ENCODE measurements around the gene DGCR8. TPM values are rescaled to one million over a fixed set of nuclear protein-coding genes. Genes with fewer than 3 reads are reported as not detected.

The DGCR8 gene
- total and polyA plus RNA-seq, 5 donors from 2014 or later = 2.7 to 41.1 (median 5.1) TPM

DNA sequence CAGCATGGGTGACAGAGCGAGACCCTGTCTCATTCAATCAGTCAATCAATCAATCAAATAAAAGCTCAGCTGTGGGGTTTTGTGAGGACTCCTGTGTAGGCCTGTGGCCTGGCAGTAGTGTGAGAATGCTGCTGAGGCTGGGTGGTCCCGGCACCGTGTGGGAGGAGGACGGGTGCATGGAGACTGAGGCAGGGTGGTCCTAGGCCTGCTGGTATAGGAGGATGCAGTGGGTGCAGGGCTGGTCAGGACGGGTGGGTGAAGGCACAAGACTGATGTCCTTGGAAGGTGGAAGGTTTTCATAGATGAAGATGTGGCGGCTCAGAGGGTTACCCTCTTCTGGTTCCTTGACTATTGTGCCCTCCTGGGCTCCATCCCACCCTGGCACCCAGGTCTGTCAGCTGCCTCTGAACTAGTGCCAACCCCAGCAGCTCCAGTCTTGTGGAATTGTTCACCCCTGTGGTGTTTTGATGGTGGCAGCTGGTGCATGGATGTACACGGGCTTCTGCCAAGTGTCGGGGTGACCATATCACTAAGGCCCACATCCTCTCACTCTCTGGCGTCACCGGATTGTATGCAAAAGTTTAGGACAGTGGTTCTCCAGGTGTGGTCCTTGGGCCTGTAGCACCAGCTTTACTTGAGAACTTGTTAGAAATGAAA, 35.4 kb upstream of the DGCR8 start:
- Mint-ChIP-seq H3K27ac (no peak overlapping the region), H3K4me1 (peaks cover 0 to 7% (median 2%) of the 10 kb centered on the region in 4 donors), H3K27me3 (no peaks in the 10 kb centered on the region), H3K4me3 (no peak overlapping the region), H3K36me3 (peaks cover 33% of the 10 kb centered on the region), H3K9me3 (peaks cover 0 to 5% (median 0%) of the 10 kb centered on the region in 7 donors)
- no peak overlapping the region for H3K4me3 ChIP-seq (ENCODE audit: low read depth, low read length)
- no peak for ATAC-seq (ENCODE audit: low read depth in 2 of 2)
- no peaks in the 10 kb centered on the region for H3K4me1 ChIP-seq (ENCODE audit: control insufficient read depth, insufficient read depth, low read length, poor library complexity, severe bottlenecking)
- H3K9me3 ChIP-seq (ENCODE audit: control insufficient read depth in 2 of 2, low read length in 2 of 2) = no peaks in the 10 kb centered on the region
- no peaks in the 10 kb centered on the region for H3K27me3 ChIP-seq (ENCODE audit: control insufficient read depth, insufficient read depth, low read length)
- peaks cover 53% of the 10 kb centered on the region for H3K36me3 ChIP-seq (ENCODE audit: control insufficient read depth, insufficient read depth, low read length)
- no peak for DNase-seq
- H3K27ac ChIP-seq (ENCODE audit: insufficient read depth, low read length, poor library complexity, severe bottlenecking) = no peak overlapping the region

DNA sequence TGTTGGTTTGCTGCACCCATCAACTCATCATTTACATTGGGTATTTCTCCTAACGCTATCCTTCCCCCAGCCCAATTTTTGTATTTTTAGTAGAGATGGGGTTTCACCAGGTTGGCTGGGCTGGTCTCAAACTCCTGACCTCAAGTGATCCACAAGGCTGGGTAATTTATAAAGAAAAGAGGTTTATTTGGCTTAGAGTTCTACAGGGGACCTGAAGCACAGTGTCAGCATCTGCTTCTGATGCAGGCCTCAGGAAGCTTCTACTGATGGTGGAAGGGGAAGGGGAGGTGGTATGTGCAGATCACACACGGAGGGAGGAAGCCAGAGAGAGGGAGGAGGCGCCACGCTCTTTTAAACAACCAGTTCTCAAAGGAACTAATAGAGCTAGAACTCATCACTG, 33.3 kb upstream of the DGCR8 start:
- Histone ChIP-seq H3K27ac (ENCODE audit: insufficient read depth, low read length, poor library complexity, severe bottlenecking) (no peak overlapping the region), H3K4me1 (ENCODE audit: control insufficient read depth, insufficient read depth, low read length, poor library complexity, severe bottlenecking) (no peaks in the 10 kb centered on the region), H3K27me3 (ENCODE audit: control insufficient read depth, insufficient read depth, low read length) (no peaks in the 10 kb centered on the region), H3K36me3 (ENCODE audit: control insufficient read depth, insufficient read depth, low read length) (peaks cover 45% of the 10 kb centered on the region), H3K9me3 (ENCODE audit: control insufficient read depth in 2 of 2, low read length in 2 of 2) (no peaks in the 10 kb centered on the region), H3K4me3 (ENCODE audit: low read depth, low read length) (no peak overlapping the region)
- Mint-ChIP-seq H3K27me3 (no peaks in the 10 kb centered on the region), H3K4me1 (peaks cover 0 to 7% (median 2%) of the 10 kb centered on the region in 4 donors), H3K9me3 (peaks cover 0 to 5% (median 0%) of the 10 kb centered on the region in 7 donors), H3K36me3 (peaks cover 27% of the 10 kb centered on the region), H3K4me3 (no peak overlapping the region), H3K27ac (no peak overlapping the region)
- DNase-seq (no peak), ATAC-seq (ENCODE audit: low read depth in 2 of 2) (no peak)

DNA sequence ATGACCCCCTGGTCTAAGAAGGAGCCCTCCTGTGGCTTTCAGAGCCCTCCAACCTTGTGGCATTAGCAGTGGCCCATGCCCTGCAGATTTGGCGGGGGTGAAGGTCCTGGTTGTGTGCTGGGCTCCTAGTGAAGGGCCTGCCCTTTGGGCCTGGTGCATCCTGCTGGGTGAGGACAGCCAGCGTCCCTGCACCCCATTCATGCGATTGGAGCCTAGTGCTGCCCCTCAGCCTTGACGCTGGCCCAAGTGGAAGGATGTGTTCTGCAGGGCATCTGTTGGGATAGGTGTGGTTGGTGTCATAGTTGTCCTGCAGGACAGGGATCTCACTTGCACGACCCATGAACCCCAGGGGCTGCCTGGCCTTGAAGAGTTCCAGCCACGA, 28.1 kb upstream of the DGCR8 start:
- H3K36me3 ChIP-seq (ENCODE audit: control insufficient read depth, insufficient read depth, low read length) = peaks cover 53% of the 10 kb centered on the region
- H3K9me3 ChIP-seq (ENCODE audit: control insufficient read depth in 2 of 2, low read length in 2 of 2) = no peaks in the 10 kb centered on the region
- H3K4me1 ChIP-seq (ENCODE audit: control insufficient read depth, insufficient read depth, low read length, poor library complexity, severe bottlenecking) = no peaks in the 10 kb centered on the region
- DNase-seq = no peak
- peaks cover 0 to 5% (median 0%) of the 10 kb centered on the region in 7 donors for H3K9me3 Mint-ChIP-seq
- no peaks in the 10 kb centered on the region for H3K27me3 Mint-ChIP-seq
- H3K4me3 Mint-ChIP-seq = no peak overlapping the region
- peaks cover 17% of the 10 kb centered on the region for H3K36me3 Mint-ChIP-seq
- no peak overlapping the region for H3K4me3 ChIP-seq (ENCODE audit: low read depth, low read length)
- H3K27me3 ChIP-seq (ENCODE audit: control insufficient read depth, insufficient read depth, low read length) = no peaks in the 10 kb centered on the region
- no peak for ATAC-seq (ENCODE audit: low read depth in 2 of 2)
- H3K27ac Mint-ChIP-seq = no peak overlapping the region
- no peak overlapping the region for H3K27ac ChIP-seq (ENCODE audit: insufficient read depth, low read length, poor library complexity, severe bottlenecking)
- H3K4me1 Mint-ChIP-seq = peaks cover 0 to 3% (median 1%) of the 10 kb centered on the region in 4 donors

DNA sequence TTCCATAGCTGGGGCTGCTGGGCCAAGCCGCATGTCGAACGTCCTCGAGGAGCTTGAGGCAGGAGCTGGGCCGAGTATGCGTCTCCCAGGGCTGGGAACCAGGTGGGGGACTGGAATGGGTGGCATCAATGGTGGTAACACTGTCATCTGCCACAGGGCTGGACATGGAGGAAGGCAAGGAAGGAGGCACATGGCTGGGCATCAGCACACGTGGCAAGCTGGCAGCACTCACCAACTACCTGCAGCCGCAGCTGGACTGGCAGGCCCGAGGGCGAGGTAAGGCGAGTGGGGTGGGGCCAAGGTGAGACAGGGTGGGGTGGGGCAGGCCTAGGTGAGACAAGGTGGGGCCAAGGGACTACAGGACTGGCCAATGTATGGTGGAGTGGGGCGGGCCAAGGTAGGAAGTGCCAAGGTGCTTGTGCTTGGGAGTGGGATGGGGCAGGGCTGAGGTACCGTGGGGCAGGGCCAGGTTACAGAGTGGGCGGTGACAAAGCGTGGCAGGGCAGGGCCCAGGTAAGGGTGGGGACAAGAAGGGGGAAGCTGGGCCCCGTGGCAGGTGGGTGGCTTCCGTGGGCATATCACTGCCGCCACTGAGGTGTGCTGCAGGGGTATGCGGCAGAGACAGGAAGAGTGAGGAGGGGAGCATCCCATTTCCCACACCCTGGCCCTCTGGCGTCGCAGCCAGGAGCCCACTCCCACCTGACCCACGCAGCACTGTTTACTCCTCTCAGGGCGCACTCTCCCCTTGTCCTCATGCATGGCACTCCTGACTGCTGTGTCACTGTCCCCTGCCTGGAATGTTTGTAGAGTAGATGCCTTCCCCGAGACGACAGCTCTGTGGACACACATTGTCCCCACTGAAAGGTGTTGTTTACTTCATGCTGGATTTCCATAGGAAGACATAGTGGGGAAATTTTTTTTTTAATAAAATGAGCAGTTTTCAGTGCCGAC, 27.5 kb upstream of the DGCR8 start:
- H3K36me3 Mint-ChIP-seq = peaks cover 17% of the 10 kb centered on the region
- no peak for ATAC-seq (ENCODE audit: low read depth in 2 of 2)

DNA sequence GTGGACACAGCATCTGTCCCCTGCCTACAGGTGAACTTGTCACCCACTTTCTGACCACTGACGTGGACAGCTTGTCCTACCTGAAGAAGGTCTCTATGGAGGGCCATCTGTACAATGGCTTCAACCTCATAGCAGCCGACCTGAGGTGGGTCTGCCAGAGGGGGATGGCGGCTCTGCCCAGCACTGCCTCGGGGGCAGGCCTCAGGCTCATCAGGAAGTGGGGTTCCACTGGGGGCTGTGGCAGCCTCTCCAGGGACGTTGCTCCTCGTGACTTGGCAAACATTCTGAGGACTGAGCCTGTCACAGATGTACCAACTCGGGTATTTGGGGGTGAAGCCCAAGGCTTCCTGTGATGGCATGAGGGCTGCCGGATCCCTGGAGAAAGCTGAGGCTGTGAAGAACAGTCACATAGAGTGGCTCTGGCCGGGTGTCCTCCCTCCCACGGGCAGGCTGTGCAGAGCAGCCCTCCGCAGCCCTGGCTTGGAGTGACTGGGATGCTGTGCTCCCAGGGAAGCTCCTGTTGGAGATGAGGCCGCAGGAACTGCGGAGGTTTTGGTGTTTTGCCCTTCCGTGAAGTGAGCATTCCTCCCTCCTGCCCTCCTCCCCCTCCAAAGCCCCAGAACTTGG, 26.5 kb upstream of the DGCR8 start:
- Mint-ChIP-seq H3K4me1 (peaks cover 0 to 6% (median 3%) of the 10 kb centered on the region in 4 donors), H3K9me3 (no peaks in the 10 kb centered on the region), H3K36me3 (peaks cover 17% of the 10 kb centered on the region), H3K4me3 (no peak overlapping the region), H3K27ac (no peak overlapping the region), H3K27me3 (no peaks in the 10 kb centered on the region)
- no peak for DNase-seq
- H3K27ac ChIP-seq (ENCODE audit: insufficient read depth, low read length, poor library complexity, severe bottlenecking) = no peak overlapping the region
- no peaks in the 10 kb centered on the region for H3K9me3 ChIP-seq (ENCODE audit: control insufficient read depth in 2 of 2, low read length in 2 of 2)
- H3K27me3 ChIP-seq (ENCODE audit: control insufficient read depth, insufficient read depth, low read length) = no peaks in the 10 kb centered on the region
- H3K4me1 ChIP-seq (ENCODE audit: control insufficient read depth, insufficient read depth, low read length, poor library complexity, severe bottlenecking) = no peaks in the 10 kb centered on the region
- ATAC-seq (ENCODE audit: low read depth in 2 of 2) = no peak
- H3K4me3 ChIP-seq (ENCODE audit: low read depth, low read length) = no peak overlapping the region
- H3K36me3 ChIP-seq (ENCODE audit: control insufficient read depth, insufficient read depth, low read length) = peaks cover 43% of the 10 kb centered on the region

More for the DNA sequence above, 27.5 kb upstream of the DGCR8 start:
- Mint-ChIP-seq H3K4me3 (peak overlapping the region in 1 of 4 donors; percentile 23), H3K27ac (peak overlapping the region in 1 of 3 donors; percentile 31), H3K27me3 (no peaks in the 10 kb centered on the region), H3K9me3 (peaks cover 0 to 5% (median 0%) of the 10 kb centered on the region in 7 donors), H3K4me1 (peaks cover 0 to 3% (median 1%) of the 10 kb centered on the region in 4 donors)
- no peak overlapping the region for H3K27ac ChIP-seq (ENCODE audit: insufficient read depth, low read length, poor library complexity, severe bottlenecking)
- no peaks in the 10 kb centered on the region for H3K9me3 ChIP-seq (ENCODE audit: control insufficient read depth in 2 of 2, low read length in 2 of 2)
- no peaks in the 10 kb centered on the region for H3K27me3 ChIP-seq (ENCODE audit: control insufficient read depth, insufficient read depth, low read length)
- peaks cover 50% of the 10 kb centered on the region for H3K36me3 ChIP-seq (ENCODE audit: control insufficient read depth, insufficient read depth, low read length)
- no peaks in the 10 kb centered on the region for H3K4me1 ChIP-seq (ENCODE audit: control insufficient read depth, insufficient read depth, low read length, poor library complexity, severe bottlenecking)
- no peak overlapping the region for H3K4me3 ChIP-seq (ENCODE audit: low read depth, low read length)
- no peak for DNase-seq

DNA sequence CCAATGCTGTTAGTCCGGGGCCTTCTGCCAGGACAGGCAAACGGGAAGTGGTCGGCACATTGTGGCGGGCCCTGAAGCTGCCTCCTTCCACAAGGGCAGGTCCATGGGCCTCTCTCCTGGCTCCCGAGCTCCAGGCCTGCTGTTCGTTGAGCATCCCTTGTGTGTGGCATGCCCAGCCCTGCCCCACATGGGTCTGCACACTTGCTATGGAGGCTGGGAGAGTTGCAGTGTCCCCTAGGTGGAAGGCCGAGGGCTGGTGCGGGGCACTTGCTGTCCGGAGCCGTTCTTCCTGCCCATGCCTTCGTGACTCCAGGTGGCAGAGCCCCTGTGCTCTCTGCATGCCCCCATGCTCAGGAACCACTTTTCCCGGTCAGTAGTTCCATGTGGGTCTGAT, 26.0 kb upstream of the DGCR8 start:
- no peak overlapping the region for H3K27ac ChIP-seq (ENCODE audit: insufficient read depth, low read length, poor library complexity, severe bottlenecking)
- no peak for ATAC-seq (ENCODE audit: low read depth in 2 of 2)
- H3K4me3 ChIP-seq (ENCODE audit: low read depth, low read length) = no peak overlapping the region
- Mint-ChIP-seq H3K4me1 (peaks cover 0 to 9% (median 2%) of the 10 kb centered on the region in 4 donors), H3K36me3 (peaks cover 18% of the 10 kb centered on the region), H3K27ac (no peak overlapping the region), H3K4me3 (no peak overlapping the region), H3K27me3 (no peaks in the 10 kb centered on the region), H3K9me3 (no peaks in the 10 kb centered on the region)
- no peaks in the 10 kb centered on the region for H3K4me1 ChIP-seq (ENCODE audit: control insufficient read depth, insufficient read depth, low read length, poor library complexity, severe bottlenecking)
- peaks cover 46% of the 10 kb centered on the region for H3K36me3 ChIP-seq (ENCODE audit: control insufficient read depth, insufficient read depth, low read length)
- DNase-seq = no peak
- H3K27me3 ChIP-seq (ENCODE audit: control insufficient read depth, insufficient read depth, low read length) = no peaks in the 10 kb centered on the region
- H3K9me3 ChIP-seq (ENCODE audit: control insufficient read depth in 2 of 2, low read length in 2 of 2) = no peaks in the 10 kb centered on the region

DNA sequence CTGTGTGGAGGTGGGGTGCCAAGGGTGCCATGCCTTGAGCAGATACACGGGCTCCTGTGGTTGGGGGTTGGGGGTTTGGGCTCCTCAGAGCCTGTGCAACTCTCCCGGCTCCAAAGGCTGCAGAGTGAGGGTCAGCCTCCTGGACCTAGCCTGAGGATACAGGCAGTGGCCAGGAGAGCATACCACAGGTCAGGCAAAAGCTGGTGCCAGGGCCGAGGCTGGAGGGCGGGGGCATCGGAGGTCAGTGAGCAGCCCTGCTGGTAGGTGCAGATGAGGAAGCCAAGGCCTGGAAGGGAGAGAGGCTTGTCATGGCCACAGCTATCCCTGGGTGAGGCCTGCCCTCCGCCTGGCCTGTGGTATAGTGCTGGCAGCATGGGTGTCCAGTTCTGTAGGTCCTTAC, 25.6 kb upstream of the DGCR8 start:
- Mint-ChIP-seq H3K36me3 (peaks cover 19% of the 10 kb centered on the region), H3K27me3 (no peaks in the 10 kb centered on the region)
- no peak for ATAC-seq (ENCODE audit: low read depth in 2 of 2)

More for the DNA sequence above, 25.6 kb upstream of the DGCR8 start:
- H3K9me3 Mint-ChIP-seq = no peaks in the 10 kb centered on the region
- DNase-seq = no peak
- Histone ChIP-seq H3K4me1 (ENCODE audit: control insufficient read depth, insufficient read depth, low read length, poor library complexity, severe bottlenecking) (no peaks in the 10 kb centered on the region), H3K4me3 (ENCODE audit: low read depth, low read length) (no peak overlapping the region), H3K27me3 (ENCODE audit: control insufficient read depth, insufficient read depth, low read length) (no peaks in the 10 kb centered on the region), H3K36me3 (ENCODE audit: control insufficient read depth, insufficient read depth, low read length) (peaks cover 45% of the 10 kb centered on the region), H3K9me3 (ENCODE audit: control insufficient read depth in 2 of 2, low read length in 2 of 2) (no peaks in the 10 kb centered on the region), H3K27ac (ENCODE audit: insufficient read depth, low read length, poor library complexity, severe bottlenecking) (no peak overlapping the region)
- no peak overlapping the region for H3K27ac Mint-ChIP-seq
- H3K4me3 Mint-ChIP-seq = no peak overlapping the region
- peaks cover 0 to 9% (median 1%) of the 10 kb centered on the region in 4 donors for H3K4me1 Mint-ChIP-seq
